CD4-positive, alpha-beta T cell treated with Interleukin-15 for 1 hour (primary cell): Measurements from ENCODE around the gene SPIB.
"Not testable (repeated sequence)": the region's sequence is repeated elsewhere in the genome, so short reads cannot be mapped to it uniquely, and the experiment has no call there.

Source experiments
- DNase-seq: peaks from one replicate; pipeline ENCODE4 v3.0.0-alpha.2; 2020

The SPIB gene

GRCh38 chr19:50418176-50419021 is at the start of gene SPIB:
Gene SPIB, plus strand, starts transcription at chr19:50418938. Its CDS starts 25 bp downstream, at chr19:50418963.
- DNase-seq: peak; percentile 72

GRCh38 chr19:50371914-50372475 is 46.7 kb upstream of the SPIB start:
- no peak for DNase-seq

- peak; percentile 97 for DNase-seq
Measured at GRCh38 chr19:50376166-50377050, 42.3 kb upstream of the SPIB start, which contains the start of gene NR1H2. Gene NR1H2, plus strand, starts transcription at chr19:50376457. Its CDS starts 1,149 bp downstream, at chr19:50377606.

- peak; percentile 67 for DNase-seq
Measured at GRCh38 chr19:50377051-50377461, 41.7 kb upstream of the SPIB start.

GRCh38 chr19:50377517-50377916 is 41.2 kb upstream of the SPIB start:
- DNase-seq: no peak

- DNase-seq: no peak
Measured at GRCh38 chr19:50378169-50378862, 40.4 kb upstream of the SPIB start.

GRCh38 chr19:50378863-50379236 is 39.9 kb upstream of the SPIB start:
- DNase-seq: no peak

DNA sequence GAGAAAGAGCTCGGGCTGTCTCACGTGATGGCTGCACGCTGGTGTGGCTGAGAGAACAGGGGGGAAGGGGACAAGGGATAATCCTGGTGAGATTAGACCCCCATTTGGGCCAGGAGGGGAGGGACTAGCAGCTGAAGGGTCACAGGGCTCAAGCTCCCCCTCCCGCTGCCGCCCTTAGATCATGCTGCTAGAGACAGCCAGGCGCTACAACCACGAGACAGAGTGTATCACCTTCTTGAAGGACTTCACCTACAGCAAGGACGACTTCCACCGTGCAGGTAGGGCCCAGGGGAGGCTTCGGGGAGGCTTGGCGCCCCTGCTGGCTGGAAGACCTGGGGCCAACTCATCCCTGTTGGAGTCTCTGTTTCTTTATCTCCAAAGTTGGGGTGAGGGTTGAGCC is 39.1 kb upstream of the SPIB start:
- DNase-seq: no peak

- DNase-seq: no peak
Measured at GRCh38 chr19:50380137-50380536, 38.6 kb upstream of the SPIB start.

DNA sequence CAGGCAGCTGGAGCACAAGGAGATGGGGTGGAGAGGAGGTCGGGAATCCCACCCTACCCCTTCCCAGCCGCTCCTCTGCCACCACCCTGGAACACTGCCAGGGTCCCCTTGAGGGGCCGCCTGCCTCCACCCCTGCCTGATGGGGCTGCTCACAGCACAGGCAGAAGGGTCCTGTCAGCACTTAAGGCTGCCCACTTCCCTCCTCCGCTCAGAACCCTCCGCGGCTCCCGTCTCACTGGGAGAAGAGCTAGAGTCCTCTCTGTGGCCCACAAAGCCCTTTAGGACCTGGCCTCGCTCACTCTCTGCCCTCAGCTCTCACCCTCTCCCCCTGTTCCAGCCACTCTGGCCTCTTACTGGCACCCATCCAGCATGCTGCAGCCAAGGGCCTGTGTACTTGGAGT is 38.0 kb upstream of the SPIB start:
- DNase-seq: no peak

DNA sequence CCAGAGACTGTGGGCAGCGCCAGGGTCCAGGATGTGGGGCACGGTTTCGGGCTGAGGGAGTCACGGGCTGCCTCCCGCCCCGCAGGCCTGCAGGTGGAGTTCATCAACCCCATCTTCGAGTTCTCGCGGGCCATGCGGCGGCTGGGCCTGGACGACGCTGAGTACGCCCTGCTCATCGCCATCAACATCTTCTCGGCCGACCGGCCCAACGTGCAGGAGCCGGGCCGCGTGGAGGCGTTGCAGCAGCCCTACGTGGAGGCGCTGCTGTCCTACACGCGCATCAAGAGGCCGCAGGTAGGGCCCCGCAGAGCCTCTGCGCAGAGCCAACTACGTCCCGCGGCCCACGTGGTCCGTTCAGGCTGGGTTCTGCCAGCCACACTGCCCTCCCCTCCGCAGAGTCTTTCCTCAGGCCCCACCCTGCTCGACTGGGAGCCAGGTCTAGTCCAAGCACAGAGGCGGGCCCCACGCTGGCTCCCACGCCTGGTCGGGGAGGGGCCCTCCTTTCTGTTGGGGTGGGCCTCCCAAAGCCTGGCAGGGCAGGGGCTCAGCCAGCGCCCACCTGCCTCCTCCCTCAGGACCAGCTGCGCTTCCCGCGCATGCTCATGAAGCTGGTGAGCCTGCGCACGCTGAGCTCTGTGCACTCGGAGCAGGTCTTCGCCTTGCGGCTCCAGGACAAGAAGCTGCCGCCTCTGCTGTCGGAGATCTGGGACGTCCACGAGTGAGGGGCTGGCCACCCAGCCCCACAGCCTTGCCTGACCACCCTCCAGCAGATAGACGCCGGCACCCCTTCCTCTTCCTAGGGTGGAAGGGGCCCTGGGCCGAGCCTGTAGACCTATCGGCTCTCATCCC is 36.6 kb upstream of the SPIB start:
- no peak for DNase-seq

DNA sequence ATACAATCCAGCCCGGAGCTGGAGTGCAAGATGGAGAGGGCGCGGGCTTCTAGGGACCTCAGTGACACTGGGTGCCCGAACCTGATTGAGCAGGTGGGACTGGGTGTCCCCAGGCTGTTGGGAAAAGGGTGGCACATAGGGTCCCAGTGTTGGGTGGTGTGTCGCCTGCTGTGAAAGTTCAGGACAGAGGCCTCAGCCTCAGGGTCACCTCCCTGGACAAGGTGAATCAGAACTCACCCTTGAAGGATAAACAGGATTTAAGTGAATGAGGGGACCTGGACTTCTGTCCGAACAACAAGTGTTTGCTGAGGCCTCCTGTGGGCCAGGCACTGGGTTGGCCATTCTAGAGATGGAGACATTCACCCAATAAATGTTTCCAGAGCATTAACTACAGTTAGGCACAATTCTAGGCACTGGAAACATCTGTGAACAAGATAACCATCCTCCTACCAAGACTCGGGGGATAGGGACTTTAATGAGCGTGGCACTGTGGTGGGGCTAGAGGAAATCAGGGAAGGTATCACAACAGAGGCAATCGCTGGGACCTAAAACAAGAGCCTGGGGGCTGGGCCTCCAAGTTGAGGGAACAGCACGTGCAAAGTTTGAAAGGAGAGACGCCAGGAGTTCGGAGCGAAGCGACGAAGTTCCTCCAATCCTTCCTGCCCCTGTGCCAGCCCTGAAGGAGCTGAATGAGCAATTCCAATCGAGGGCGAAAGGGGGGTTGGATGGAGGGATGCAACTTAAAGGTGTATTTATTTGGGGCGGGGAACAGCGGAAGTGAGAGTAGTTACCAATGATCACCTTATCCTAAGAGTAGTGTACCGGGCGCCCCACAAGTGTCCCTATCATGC is 35.5 kb upstream of the SPIB start:
- DNase-seq: no peak

DNA sequence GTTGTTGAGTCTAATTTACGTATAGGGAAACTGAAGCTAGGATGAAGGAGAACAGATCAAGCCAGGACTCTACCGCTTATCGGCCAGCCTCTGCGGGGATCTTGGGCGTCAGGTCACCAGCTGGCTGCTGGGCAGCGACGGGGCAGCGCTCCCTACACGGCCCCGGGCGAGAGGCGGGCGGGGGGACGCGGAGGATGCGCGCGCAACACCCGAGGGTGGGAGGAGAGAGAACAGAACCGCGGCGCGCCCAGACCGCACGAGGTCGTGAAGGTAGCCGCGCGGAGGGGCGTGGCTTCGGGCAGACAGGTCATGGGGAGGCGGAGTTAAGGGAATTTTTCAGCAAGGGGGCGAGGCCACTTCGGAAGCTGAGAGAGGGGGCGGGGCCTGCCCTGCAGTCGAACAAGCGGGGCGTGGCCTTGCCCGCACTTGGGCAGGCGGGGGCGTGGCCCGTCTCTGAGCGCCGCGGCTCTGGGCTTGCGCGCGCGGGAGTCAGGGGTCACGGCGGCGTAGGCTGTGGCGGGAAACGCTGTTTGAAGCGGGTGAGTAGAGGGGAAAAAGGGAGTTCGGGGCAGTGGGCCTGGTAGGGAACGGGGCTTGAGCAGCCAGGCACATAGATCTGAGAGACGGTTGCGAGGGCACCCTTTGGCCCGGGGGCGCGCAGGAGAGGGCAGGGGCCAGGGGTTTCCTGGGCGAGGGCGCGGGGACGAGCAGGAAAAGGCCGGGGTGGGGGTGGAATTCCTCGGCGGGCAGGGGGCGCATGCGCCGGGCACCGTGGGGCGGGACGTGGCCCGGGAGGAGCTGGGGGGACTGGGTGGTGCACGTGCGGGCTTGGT is 34.7 kb upstream of the SPIB start, which contains the start of gene POLD1:
Gene POLD1 (plus strand): TSS at position 496 of the 833 bp plus-strand sequence. CDS start 14,505 bp downstream, outside the sequence.
- peak; percentile 99 for DNase-seq

GRCh38 chr19:50384685-50385535 is 33.8 kb upstream of the SPIB start:
- DNase-seq: no peak

DNA sequence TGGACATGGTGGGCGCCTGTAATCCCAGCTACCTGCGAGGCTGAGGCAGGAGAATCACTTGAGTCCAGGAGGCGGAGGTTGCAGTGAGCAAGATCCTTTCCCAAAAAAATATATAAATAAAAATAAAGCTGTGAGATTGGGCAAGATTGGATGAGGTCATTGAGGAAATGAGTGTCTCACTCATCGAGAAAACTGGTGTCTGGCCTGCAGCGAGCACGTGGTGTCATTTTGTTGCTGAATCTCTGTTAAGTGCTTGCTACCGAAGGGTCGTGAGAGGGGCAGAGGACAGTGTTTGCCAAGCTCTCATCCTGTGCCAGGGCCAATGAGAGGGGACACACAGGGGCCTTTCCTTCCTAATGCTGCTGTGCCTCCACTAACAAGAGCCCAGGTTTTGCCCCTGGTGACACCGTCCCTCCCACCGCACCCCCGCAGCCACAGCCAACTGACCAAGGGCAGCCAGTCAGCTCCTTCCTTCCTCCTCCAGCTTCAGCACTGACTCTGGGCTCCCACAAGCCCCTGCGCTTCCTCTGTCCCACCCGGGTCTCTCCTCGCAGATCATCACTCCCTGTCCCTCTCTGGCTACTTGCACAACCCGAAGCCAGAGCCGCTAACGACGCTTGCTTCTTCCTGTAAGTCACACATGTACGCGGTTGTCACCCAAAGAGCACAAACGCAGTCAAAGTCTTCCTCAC is 31.4 kb upstream of the SPIB start:
- peak; percentile 58 for DNase-seq

- DNase-seq: no peak
Measured at GRCh38 chr19:50387868-50388245, 30.9 kb upstream of the SPIB start.

DNA sequence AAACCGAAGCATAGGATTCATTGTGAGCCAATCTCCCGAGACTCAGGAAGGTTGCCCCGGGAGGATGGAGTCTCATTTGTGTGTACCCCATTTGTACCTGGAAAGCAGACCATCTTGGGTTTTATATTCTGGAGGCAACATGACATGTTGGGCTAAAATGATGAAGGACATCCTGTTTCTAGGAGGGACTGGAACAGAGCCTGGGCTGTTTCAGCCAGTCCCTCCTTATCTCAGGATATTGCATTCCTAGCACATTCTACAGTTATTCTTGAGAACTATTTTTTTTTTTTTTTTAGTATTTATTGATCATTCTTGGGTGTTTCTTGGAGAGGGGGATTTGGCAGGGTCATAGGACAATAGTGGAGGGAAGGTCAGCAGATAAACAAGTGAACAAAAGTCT is 28.4 kb upstream of the SPIB start:
- DNase-seq: not testable (repeated sequence)

- not testable (repeated sequence) for DNase-seq
Measured at GRCh38 chr19:50390952-50391351, 27.8 kb upstream of the SPIB start.
